Measurements from ENCODE around the gene JMY. TPM values are rescaled to one million over a fixed set of nuclear protein-coding genes. Genes with fewer than 3 reads are reported as not detected.

The JMY gene
- polyA plus RNA-seq, 1 donor (not counting 4 experiments of a cell fraction or from before 2014, with no cell fraction given), result 3.3 TPM

GRCh38 chr5:79225441-79225840, 10.5 kb upstream of the JMY start:
- no peak overlapping the region for H3K9ac ChIP-seq (ENCODE audit: control insufficient read depth, extremely low read depth, insufficient read depth, low read length)
- dilution Hi-C loops (cut with MboI; ENCODE audit: extremely low pct_ligation_motif_present, low sequenced_read_pairs), result no loop called here
- H2AFZ ChIP-seq (ENCODE audit: control insufficient read depth, low read length), result no peak overlapping the region
- no peak overlapping the region for H3K4me3 ChIP-seq (ENCODE audit: control insufficient read depth in 2 of 3, extremely low read depth in 1 of 3, insufficient read depth in 2 of 3, low read depth in 1 of 3, low read length in 3 of 3)
- H3K36me3 ChIP-seq (ENCODE audit: control insufficient read depth in 2 of 2, extremely low read depth in 1 of 2, insufficient read depth in 2 of 2, low read length in 2 of 2), result no peaks in the 10 kb centered on the region
- H3K9me1 ChIP-seq (ENCODE audit: control insufficient read depth, extremely low read depth, insufficient read depth, low read length), result no peaks in the 10 kb centered on the region
- no peaks in the 10 kb centered on the region for H3K9me3 ChIP-seq (ENCODE audit: control insufficient read depth, low read depth, low read length)
- DNase-seq (ENCODE audit: low read depth, low spot score) (no peak), FAIRE-seq (no peak)
- TF ChIP-seq EZH2 (IDR thresholded peaks at IDR 0.05; ENCODE audit: low read length) (no peak), CTCF (optimal IDR thresholded peaks at IDR 0.05 in 1 of 3, IDR thresholded peaks at IDR 0.05 in 1 of 3, conservative IDR thresholded peaks at IDR 0.05 in 1 of 3; ENCODE audit: extremely low read depth in 1 of 3, insufficient read depth in 2 of 3, low read length in 3 of 3) (no peak)
- no peaks in the 10 kb centered on the region for H3K79me2 ChIP-seq (ENCODE audit: control insufficient read depth, insufficient read depth, low read length)
- no peaks in the 10 kb centered on the region for H4K20me1 ChIP-seq (ENCODE audit: control insufficient read depth, extremely low read depth, insufficient read depth, low read length)
- H3K27ac ChIP-seq (ENCODE audit: control insufficient read depth, insufficient read depth, low read length), result no peak overlapping the region
- peaks cover 12% of the 10 kb centered on the region for H3K4me1 ChIP-seq (ENCODE audit: control insufficient read depth, extremely low read depth, insufficient read depth, low read length)
- no peak overlapping the region for H3K4me2 ChIP-seq (ENCODE audit: control insufficient read depth, extremely low read depth, insufficient read depth, low read depth, low read length)
- H3K27me3 ChIP-seq (ENCODE audit: control insufficient read depth, extremely low read depth, insufficient read depth, low read length), result no peaks in the 10 kb centered on the region

GRCh38 chr5:79227484-79228025, 8.4 kb upstream of the JMY start:
- Histone ChIP-seq H3K27me3 (ENCODE audit: control insufficient read depth, extremely low read depth, insufficient read depth, low read length) (no peaks in the 10 kb centered on the region), H2AFZ (ENCODE audit: control insufficient read depth, low read length) (no peak overlapping the region), H3K27ac (ENCODE audit: control insufficient read depth, insufficient read depth, low read length) (no peak overlapping the region), H4K20me1 (ENCODE audit: control insufficient read depth, extremely low read depth, insufficient read depth, low read length) (no peaks in the 10 kb centered on the region), H3K9me3 (ENCODE audit: control insufficient read depth, low read depth, low read length) (no peaks in the 10 kb centered on the region), H3K36me3 (ENCODE audit: control insufficient read depth in 2 of 2, extremely low read depth in 1 of 2, insufficient read depth in 2 of 2, low read length in 2 of 2) (no peaks in the 10 kb centered on the region), H3K9ac (ENCODE audit: control insufficient read depth, extremely low read depth, insufficient read depth, low read length) (no peak overlapping the region), H3K4me2 (ENCODE audit: control insufficient read depth, extremely low read depth, insufficient read depth, low read depth, low read length) (no peak overlapping the region), H3K9me1 (ENCODE audit: control insufficient read depth, extremely low read depth, insufficient read depth, low read length) (no peaks in the 10 kb centered on the region), H3K4me1 (ENCODE audit: control insufficient read depth, extremely low read depth, insufficient read depth, low read length) (peaks cover 12% of the 10 kb centered on the region), H3K79me2 (ENCODE audit: control insufficient read depth, insufficient read depth, low read length) (no peaks in the 10 kb centered on the region), H3K4me3 (ENCODE audit: control insufficient read depth in 2 of 3, extremely low read depth in 1 of 3, insufficient read depth in 2 of 3, low read depth in 1 of 3, low read length in 3 of 3) (no peak overlapping the region)
- FAIRE-seq (no peak), DNase-seq (ENCODE audit: low read depth, low spot score) (no peak)
- TF ChIP-seq CTCF (optimal IDR thresholded peaks at IDR 0.05 in 1 of 3, IDR thresholded peaks at IDR 0.05 in 1 of 3, conservative IDR thresholded peaks at IDR 0.05 in 1 of 3; ENCODE audit: extremely low read depth in 1 of 3, insufficient read depth in 2 of 3, low read length in 3 of 3) (no peak), EZH2 (IDR thresholded peaks at IDR 0.05; ENCODE audit: low read length) (no peak)
- dilution Hi-C loops (cut with MboI; ENCODE audit: extremely low pct_ligation_motif_present, low sequenced_read_pairs), result no loop called here
